SU-DHL-6 (cell line): ENCODE data around the gene AVPR2.

ENCODE experiments used
- H2AFZ ChIP-seq: fragments of 200-600 bp; sonication (generic); 2 replicates; pipeline ENCODE4 v1.6.1; 2014; ENCODE audit warnings: low read depth, mild to moderate bottlenecking, moderate library complexity, mixed read lengths, antibody characterized with exemption, low read length; ENCODE audit not compliant: severe bottlenecking
- H3F3A ChIP-seq: fragments of 200-600 bp; shearing (Covaris generic); 2 replicates; pipeline ENCODE4 v1.6.0; 2016; ENCODE audit warnings: antibody characterized with exemption, mild to moderate bottlenecking; ENCODE audit not compliant: insufficient read depth
- H3K27ac ChIP-seq: fragments of 200-600 bp; sonication (generic); 2 replicates; pipeline ENCODE4 v1.5.1; 2016; ENCODE audit warnings: low read depth, mild to moderate bottlenecking, low read length, moderate library complexity, mixed read lengths
- H3K27me3 ChIP-seq: fragments of 200-600 bp; sonication (generic), shearing (Covaris generic); 2 replicates; pipeline ENCODE4 v1.6.0; 2014; ENCODE audit warnings: mild to moderate bottlenecking, low read length
- H3K36me3 ChIP-seq: fragments of 200-600 bp; sonication (generic); 2 replicates; pipeline ENCODE4 v1.6.1; 2014; ENCODE audit warnings: mild to moderate bottlenecking, low read length, mixed read lengths
- H3K4me2 ChIP-seq: fragments of 300-600, 200-600 bp; shearing (Covaris generic), sonication (generic); 2 replicates; pipeline ENCODE4 v1.6.0; 2014; ENCODE audit warnings: low read length, low read depth, mild to moderate bottlenecking; ENCODE audit not compliant: poor library complexity, severe bottlenecking
- H3K4me3 ChIP-seq: fragments of 200-600 bp; sonication (generic); 2 replicates; pipeline ENCODE4 v1.5.1; 2014; ENCODE audit warnings: antibody characterized with exemption, low read length, mild to moderate bottlenecking, mixed read lengths; ENCODE audit not compliant: insufficient read depth, poor library complexity, severe bottlenecking
- H3K79me2 ChIP-seq: fragments of 200-600 bp; sonication (generic); 2 replicates; pipeline ENCODE4 v1.6.1; 2014; ENCODE audit warnings: mild to moderate bottlenecking, low read length, moderate library complexity; ENCODE audit not compliant: insufficient read depth
- H3K9ac ChIP-seq: fragments of 200-600 bp; sonication (generic); 2 replicates; pipeline ENCODE4 v1.7.0; 2014; ENCODE audit warnings: mild to moderate bottlenecking, low read length
- H3K9me2 ChIP-seq: fragments of 200-600 bp; sonication (generic); replicated peaks from 2 replicates; pipeline ENCODE4 v1.6.1; 2014; ENCODE audit warnings: low read length; ENCODE audit not compliant: insufficient read depth
- H3K9me3 ChIP-seq: fragments of 200-600 bp; sonication (generic); 2 replicates; pipeline ENCODE4 v1.6.1; 2014; ENCODE audit warnings: low read length, mixed read lengths; ENCODE audit not compliant: insufficient read depth
- H4K20me1 ChIP-seq: fragments of 200-600 bp; sonication (generic); 2 replicates; pipeline ENCODE4 v1.6.1; 2014; ENCODE audit warnings: low read depth, mild to moderate bottlenecking, antibody characterized with exemption, low read length, moderate library complexity, mixed read lengths
- EZH2phosphoT487 ChIP-seq: fragments of 200-600 bp; sonication (generic), shearing (Covaris generic); conservative IDR thresholded peaks from 2 replicates; pipeline ENCODE4 v1.6.1; 2018; ENCODE audit warnings: mild to moderate bottlenecking, antibody characterized with exemption, low read length, moderate library complexity, mixed read lengths
- TF ChIP-seq, protein P1 (sequence below): fragments of 200-600 bp; sonication (generic); IDR thresholded peaks from one replicate; pipeline ENCODE4 v1.5.1; 2017; ENCODE audit warnings: antibody characterized with exemption, mild to moderate bottlenecking, low read length, moderate library complexity; ENCODE audit not compliant: insufficient read depth, poor library complexity, severe bottlenecking

The AVPR2 gene

DNA sequence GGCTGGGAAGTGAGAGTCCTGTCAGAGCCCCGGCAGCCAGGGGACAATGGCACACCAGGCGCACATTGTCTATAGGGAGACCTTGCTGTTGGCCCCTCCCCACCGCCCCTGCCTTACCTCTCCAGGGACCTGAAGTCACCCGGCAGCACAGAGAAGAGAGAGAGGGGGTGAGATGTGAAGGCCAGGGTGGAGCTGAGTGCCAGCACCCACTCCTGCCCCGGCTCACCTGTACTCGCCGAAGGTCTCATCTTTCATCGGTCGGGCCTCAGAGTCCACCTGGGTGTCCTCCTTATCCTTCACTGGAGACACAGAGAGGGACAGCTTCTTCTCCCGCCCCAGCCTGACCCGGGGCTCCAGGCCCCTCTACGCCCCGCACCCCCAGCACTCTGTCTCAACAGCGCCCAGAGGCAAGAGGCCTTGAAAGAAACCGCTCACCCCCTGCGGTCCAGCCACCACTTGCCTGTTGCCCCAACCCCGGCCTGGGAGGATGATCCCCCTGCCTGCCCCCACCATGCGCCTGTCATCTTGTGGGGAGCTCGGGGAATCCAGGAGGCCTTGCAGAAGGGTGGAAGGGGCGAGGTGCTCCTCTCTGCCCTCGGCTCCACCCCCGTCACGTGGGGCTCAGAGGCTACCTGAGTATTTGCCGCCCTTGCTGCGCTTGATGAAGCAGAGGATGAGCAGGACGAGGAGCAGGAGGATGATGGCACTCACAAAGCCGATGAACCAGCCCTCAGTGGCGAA is 41.1 kb upstream of the AVPR2 start:
- Histone ChIP-seq H3K27me3 (no peaks in the 10 kb centered on the region), H3F3A (no peaks in the 10 kb centered on the region), H3K9ac (no peak overlapping the region), H3K9me3 (no peaks in the 10 kb centered on the region), H3K36me3 (no peaks in the 10 kb centered on the region), H3K4me3 (no peak overlapping the region), H3K79me2 (no peaks in the 10 kb centered on the region), H2AFZ (no peak overlapping the region), H3K9me2 (no peaks in the 10 kb centered on the region), H3K27ac (no peak overlapping the region), H4K20me1 (no peaks in the 10 kb centered on the region), H3K4me2 (no peak overlapping the region)
- no peak for TF ChIP-seq EZH2phosphoT487
- TF ChIP-seq, protein P1, sequence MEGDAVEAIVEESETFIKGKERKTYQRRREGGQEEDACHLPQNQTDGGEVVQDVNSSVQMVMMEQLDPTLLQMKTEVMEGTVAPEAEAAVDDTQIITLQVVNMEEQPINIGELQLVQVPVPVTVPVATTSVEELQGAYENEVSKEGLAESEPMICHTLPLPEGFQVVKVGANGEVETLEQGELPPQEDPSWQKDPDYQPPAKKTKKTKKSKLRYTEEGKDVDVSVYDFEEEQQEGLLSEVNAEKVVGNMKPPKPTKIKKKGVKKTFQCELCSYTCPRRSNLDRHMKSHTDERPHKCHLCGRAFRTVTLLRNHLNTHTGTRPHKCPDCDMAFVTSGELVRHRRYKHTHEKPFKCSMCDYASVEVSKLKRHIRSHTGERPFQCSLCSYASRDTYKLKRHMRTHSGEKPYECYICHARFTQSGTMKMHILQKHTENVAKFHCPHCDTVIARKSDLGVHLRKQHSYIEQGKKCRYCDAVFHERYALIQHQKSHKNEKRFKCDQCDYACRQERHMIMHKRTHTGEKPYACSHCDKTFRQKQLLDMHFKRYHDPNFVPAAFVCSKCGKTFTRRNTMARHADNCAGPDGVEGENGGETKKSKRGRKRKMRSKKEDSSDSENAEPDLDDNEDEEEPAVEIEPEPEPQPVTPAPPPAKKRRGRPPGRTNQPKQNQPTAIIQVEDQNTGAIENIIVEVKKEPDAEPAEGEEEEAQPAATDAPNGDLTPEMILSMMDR: no peak

DNA sequence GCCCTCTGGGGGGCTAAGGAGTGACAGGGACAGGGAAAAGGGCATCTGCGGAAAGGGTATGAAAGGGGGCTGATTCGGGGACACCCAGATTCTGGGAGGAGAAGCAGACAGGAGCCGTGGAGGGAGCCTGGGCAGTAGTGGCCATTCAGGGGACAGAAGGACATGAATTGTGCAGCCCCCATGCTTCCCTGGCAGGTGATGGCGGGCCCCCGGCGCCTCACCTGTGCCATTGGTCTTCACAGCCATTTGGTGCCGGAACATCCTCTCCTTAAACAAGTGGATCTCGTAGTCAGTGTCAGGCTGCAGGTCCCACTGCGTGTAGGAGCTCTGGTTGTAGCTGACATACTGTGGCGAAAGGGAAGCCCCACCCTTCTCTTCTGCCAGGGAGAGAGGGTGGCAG is 40.4 kb upstream of the AVPR2 start:
- Histone ChIP-seq H2AFZ (no peak overlapping the region), H3K79me2 (no peaks in the 10 kb centered on the region), H3K9me2 (no peaks in the 10 kb centered on the region), H3K9me3 (no peaks in the 10 kb centered on the region), H3K36me3 (no peaks in the 10 kb centered on the region), H3K9ac (no peak overlapping the region), H3F3A (no peaks in the 10 kb centered on the region), H4K20me1 (no peaks in the 10 kb centered on the region), H3K4me2 (no peak overlapping the region), H3K27ac (no peak overlapping the region), H3K27me3 (no peaks in the 10 kb centered on the region), H3K4me3 (no peak overlapping the region)
- TF ChIP-seq, protein P1: no peak
- no peak for TF ChIP-seq EZH2phosphoT487

DNA sequence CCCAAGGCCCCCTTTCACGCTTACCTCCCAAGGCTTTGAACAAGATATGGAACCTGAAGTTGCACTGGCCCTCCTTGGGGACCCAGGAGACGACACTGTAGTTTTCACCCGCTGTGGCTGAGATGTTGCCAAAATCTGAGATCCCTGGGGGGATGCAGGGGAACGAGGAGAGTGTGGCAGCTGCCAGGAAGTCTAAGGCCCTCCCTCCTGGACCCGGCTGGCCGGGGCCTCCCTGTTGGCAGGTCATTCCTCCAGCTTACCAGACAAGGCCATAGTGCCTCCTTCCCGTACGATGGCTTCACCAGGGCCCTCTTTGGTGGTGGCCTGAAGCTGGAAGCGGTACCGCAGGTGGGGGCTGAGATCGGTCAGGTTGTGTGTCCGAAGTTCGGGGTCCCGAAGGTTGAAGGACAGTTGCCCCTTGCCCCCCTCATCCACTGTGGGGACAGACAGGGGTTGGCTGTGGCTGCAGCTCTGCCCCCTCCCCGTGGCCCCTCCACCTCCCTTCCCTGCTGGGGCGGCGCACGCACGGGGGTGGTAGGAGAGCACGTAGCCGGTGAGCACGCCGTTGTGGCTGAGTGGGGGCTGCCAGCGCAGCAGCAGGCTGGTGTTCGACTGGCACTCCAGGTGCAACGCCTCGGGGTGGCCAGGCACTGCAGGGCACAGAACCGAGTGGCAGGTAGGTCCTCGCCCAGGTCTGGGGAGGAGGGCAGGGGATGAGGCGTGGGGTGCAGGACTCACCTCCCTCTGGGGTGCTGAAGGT is 39.7 kb upstream of the AVPR2 start:
- Histone ChIP-seq H3K27ac (no peak overlapping the region), H3K79me2 (no peaks in the 10 kb centered on the region), H2AFZ (no peak overlapping the region), H3K4me3 (no peak overlapping the region), H3K9me3 (no peaks in the 10 kb centered on the region), H3K9ac (no peak overlapping the region), H3K4me2 (no peak overlapping the region), H3K27me3 (no peaks in the 10 kb centered on the region), H4K20me1 (no peaks in the 10 kb centered on the region), H3F3A (no peaks in the 10 kb centered on the region), H3K36me3 (no peaks in the 10 kb centered on the region), H3K9me2 (no peaks in the 10 kb centered on the region)
- TF ChIP-seq, protein P1: no peak
- no peak for TF ChIP-seq EZH2phosphoT487
